T1000 (cell line): ENCODE data around the gene SIX6.

Source experiments
- DNase-seq: peaks from one replicate; lab custom pipeline; 2025; ENCODE audit warnings: mixed read lengths; lab: John Stamatoyannopoulos, UW

The SIX6 gene

GRCh38 chr14:60514378-60514740, 5.4 kb downstream of the SIX6 start:
- DNase-seq, result no peak

- DNase-seq, result peak; percentile 13
These were observed 6.0 kb downstream of the SIX6 start for GRCh38 chr14:60514741-60515491.

GRCh38 chr14:60515511-60516289, 6.8 kb downstream of the SIX6 start:
- no peak for DNase-seq

DNA sequence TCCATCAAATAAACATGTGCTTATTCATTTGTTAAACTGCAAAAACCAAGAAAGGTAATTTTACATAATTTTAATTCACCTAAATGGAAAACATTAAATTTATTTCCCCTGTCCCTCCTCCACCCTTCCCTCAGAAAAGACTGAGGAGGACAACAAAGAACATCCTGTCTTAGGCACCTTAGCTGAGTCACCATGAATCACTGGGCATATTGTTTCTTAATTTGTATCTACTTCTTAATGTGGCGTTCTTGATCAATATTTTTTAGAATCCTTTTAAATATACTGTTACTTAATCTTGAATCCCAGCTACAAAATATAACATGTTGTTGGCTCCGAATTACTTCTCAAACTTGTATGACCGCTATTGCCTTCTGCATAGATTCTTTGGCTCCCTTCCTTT, 23.5 kb downstream of the SIX6 start:
- DNase-seq, result no peak

GRCh38 chr14:60537663-60538062, 28.7 kb downstream of the SIX6 start:
- DNase-seq, result no peak

DNA sequence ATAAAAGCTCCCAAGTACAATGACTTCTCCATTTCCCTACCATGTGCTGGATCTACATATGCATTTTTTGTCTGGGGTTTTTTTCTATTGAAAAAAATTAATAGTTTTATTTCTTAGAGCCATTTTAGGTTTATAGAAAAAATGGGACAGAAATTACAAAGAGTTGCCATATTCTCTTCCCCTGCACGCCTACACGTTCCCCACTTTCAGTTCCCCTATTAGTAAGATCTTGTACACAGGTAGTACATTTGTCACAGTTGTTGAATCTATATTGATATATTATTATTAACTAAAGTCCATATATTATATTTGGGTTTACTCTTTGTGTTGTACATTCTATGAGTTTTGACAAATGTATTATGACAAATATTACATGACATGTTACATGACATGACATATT, 35.7 kb downstream of the SIX6 start:
- no peak for DNase-seq

DNA sequence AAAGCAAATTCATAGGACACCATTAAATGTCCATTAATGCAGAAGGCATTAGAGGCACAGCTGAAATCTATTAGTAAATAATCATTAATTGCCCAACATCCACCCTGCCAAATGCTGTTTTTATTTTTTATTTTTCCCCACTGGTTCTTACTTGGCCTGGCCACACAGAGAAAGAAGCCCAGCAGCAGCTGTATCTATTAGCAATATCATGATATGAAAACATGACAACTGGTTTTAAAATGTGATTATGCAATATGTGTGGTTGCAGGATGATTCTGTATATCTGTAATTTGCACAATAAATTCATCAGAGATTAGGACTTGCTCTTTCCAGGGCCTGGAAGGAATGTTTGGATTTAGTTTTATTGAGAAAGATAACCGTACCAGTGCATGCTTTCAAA, 44.9 kb downstream of the SIX6 start:
- no peak for DNase-seq

GRCh38 chr14:60561845-60562746, 53.1 kb downstream of the SIX6 start:
- peak; percentile 20 for DNase-seq
